Esophagus (tissue), 2 donors: Measurements from ENCODE around the gene TBC1D22B. TPM values are rescaled to one million over a fixed set of nuclear protein-coding genes. Genes with fewer than 3 reads are reported as not detected.

Source experiments
- H3K27ac ChIP-seq, 2 donors: one replicate each; pipeline ENCODE4 v1.5.1; 2013; ENCODE audit warnings: low read depth in 2 of 2, mild to moderate bottlenecking in 2 of 2, inconsistent platforms in 1 of 2, low read length in 1 of 2, moderate library complexity in 1 of 2
- H3K27me3 ChIP-seq, 2 donors: one replicate each; pipeline ENCODE4 v1.6.1; 2013; ENCODE audit warnings: low read length in 2 of 2, control low read depth in 1 of 2, mild to moderate bottlenecking in 1 of 2; ENCODE audit not compliant: insufficient read depth in 2 of 2, control insufficient read depth in 1 of 2
- H3K36me3 ChIP-seq, 2 donors: one replicate each; pipeline ENCODE4 v1.6.1; 2013; ENCODE audit warnings: low read length in 1 of 2; ENCODE audit not compliant: control insufficient read depth in 2 of 2, insufficient read depth in 2 of 2
- H3K4me1 ChIP-seq, 2 donors: one replicate each; pipeline ENCODE4 v1.6.1; 2013; ENCODE audit warnings: low read length in 1 of 2; ENCODE audit not compliant: control insufficient read depth in 2 of 2, insufficient read depth in 2 of 2
- H3K4me3 ChIP-seq, 2 donors: one replicate each; pipeline ENCODE4 v1.5.1; 2013; ENCODE audit warnings: low read length in 2 of 2, mild to moderate bottlenecking in 2 of 2, low read depth in 1 of 2, moderate library complexity in 1 of 2
- H3K9me3 ChIP-seq, 2 donors: one replicate each; pipeline ENCODE4 v1.6.1; 2013; ENCODE audit warnings: mild to moderate bottlenecking in 2 of 2, low read depth in 1 of 2, low read length in 1 of 2, moderate library complexity in 1 of 2; ENCODE audit not compliant: control insufficient read depth in 2 of 2, insufficient read depth in 1 of 2
- WGBS, 2 donors: extraction: QIAGEN DNeasy Blood & Tissue Kit; methylation state at CpG; one replicate each; pipeline ENCODE4 v1.1.7; 2013; 5-methylcytosine and 5-hydroxymethylcytosine counted together
- polyA plus RNA-seq, 2 donors: library from polyadenylated mRNA; stranded (reverse); fragments of 200-250 nt; gene quantifications; one replicate each; pipeline ENCODE4 v1.2.3, GENCODE V29; 2013
- donor health status: healthy with polysubstance abuse.
- donor health status: Bipolar disorder and iron deficiency.

TBC1D22B gene
- polyA plus RNA-seq, 2 donors, result 6.9 to 9.1 TPM

GRCh38 chr6:37261198-37261597 is 3.6 kb downstream of the TBC1D22B start:
- Histone ChIP-seq H3K36me3 (no peaks in the 10 kb centered on the region), H3K4me3 (no peak overlapping the region), H3K9me3 (no peaks in the 10 kb centered on the region), H3K27me3 (no peaks in the 10 kb centered on the region), H3K27ac (no peak overlapping the region), H3K4me1 (peaks cover 0 to 2% of the 10 kb centered on the region in 2 donors)
- 90 to 92% methylated on average over 5 of the region's 5 CpGs for WGBS, 2 donors

- Histone ChIP-seq H3K4me1 (peaks cover 0 to 2% of the 10 kb centered on the region in 2 donors), H3K9me3 (no peaks in the 10 kb centered on the region), H3K27ac (peak overlapping the region; percentile 10 to 79), H3K4me3 (no peak overlapping the region), H3K27me3 (no peaks in the 10 kb centered on the region), H3K36me3 (no peaks in the 10 kb centered on the region)
- 48 to 50% methylated on average over 8 of the region's 8 CpGs for WGBS, 2 donors
Observed at GRCh38 chr6:37262446-37263026, 5.0 kb downstream of the TBC1D22B start.

- Histone ChIP-seq H3K27ac (no peak overlapping the region), H3K9me3 (no peaks in the 10 kb centered on the region), H3K27me3 (no peaks in the 10 kb centered on the region), H3K4me3 (no peak overlapping the region), H3K4me1 (peaks cover 0 to 2% of the 10 kb centered on the region in 2 donors), H3K36me3 (peaks cover 0 to 1% of the 10 kb centered on the region in 2 donors)
- WGBS, 2 donors, result 57 to 74% methylated on average over 2 of the region's 2 CpGs
Observed at GRCh38 chr6:37265001-37265400, 7.4 kb downstream of the TBC1D22B start.

GRCh38 chr6:37265860-37266259 is 8.3 kb downstream of the TBC1D22B start:
- H3K9me3 ChIP-seq, result no peaks in the 10 kb centered on the region
- no peaks in the 10 kb centered on the region for H3K27me3 ChIP-seq
- H3K4me1 ChIP-seq, result peaks cover 0 to 2% of the 10 kb centered on the region in 2 donors
- H3K36me3 ChIP-seq, result peaks cover 0 to 1% of the 10 kb centered on the region in 2 donors
- no peak overlapping the region for H3K27ac ChIP-seq
- WGBS, 2 donors, result 89 to 91% methylated on average over 3 of the region's 3 CpGs
- no peak overlapping the region for H3K4me3 ChIP-seq

- WGBS, 2 donors, result 85 to 88% methylated on average over 2 of the region's 2 CpGs
- Histone ChIP-seq H3K27me3 (no peaks in the 10 kb centered on the region), H3K36me3 (peaks cover 0 to 1% of the 10 kb centered on the region in 2 donors), H3K27ac (no peak overlapping the region), H3K4me3 (no peak overlapping the region), H3K4me1 (no peaks in the 10 kb centered on the region), H3K9me3 (no peaks in the 10 kb centered on the region)
Observed at GRCh38 chr6:37269105-37269504, 11.5 kb downstream of the TBC1D22B start.

- Histone ChIP-seq H3K36me3 (peaks cover 0 to 1% of the 10 kb centered on the region in 2 donors), H3K27me3 (no peaks in the 10 kb centered on the region), H3K4me1 (no peaks in the 10 kb centered on the region), H3K4me3 (no peak overlapping the region), H3K27ac (no peak overlapping the region), H3K9me3 (no peaks in the 10 kb centered on the region)
- WGBS, 2 donors, result 67 to 68% methylated on average over 8 of the region's 8 CpGs
Observed at GRCh38 chr6:37272834-37273566, 15.4 kb downstream of the TBC1D22B start.

- no peaks in the 10 kb centered on the region for H3K4me1 ChIP-seq
- peaks cover 0 to 1% of the 10 kb centered on the region in 2 donors for H3K36me3 ChIP-seq
- no peaks in the 10 kb centered on the region for H3K27me3 ChIP-seq
- no peak overlapping the region for H3K27ac ChIP-seq
- H3K9me3 ChIP-seq, result no peaks in the 10 kb centered on the region
- WGBS, 2 donors, result 67 to 79% methylated on average over 3 of the region's 3 CpGs
- no peak overlapping the region for H3K4me3 ChIP-seq
Observed at GRCh38 chr6:37273690-37274089, 16.1 kb downstream of the TBC1D22B start.

- Histone ChIP-seq H3K4me1 (no peaks in the 10 kb centered on the region), H3K27ac (no peak overlapping the region), H3K36me3 (peaks cover 0 to 4% of the 10 kb centered on the region in 2 donors), H3K27me3 (no peaks in the 10 kb centered on the region), H3K4me3 (no peak overlapping the region), H3K9me3 (no peaks in the 10 kb centered on the region)
- 91 to 95% methylated on average over 1 of the region's 1 CpG for WGBS, 2 donors
Observed at GRCh38 chr6:37275350-37275749, 17.8 kb downstream of the TBC1D22B start.

- Histone ChIP-seq H3K27me3 (no peaks in the 10 kb centered on the region), H3K36me3 (peaks cover 3 to 6% of the 10 kb centered on the region in 2 donors), H3K4me3 (no peak overlapping the region), H3K27ac (no peak overlapping the region), H3K9me3 (no peaks in the 10 kb centered on the region), H3K4me1 (no peaks in the 10 kb centered on the region)
- WGBS, 2 donors, result 81% methylated on average over 6 of the region's 6 CpGs
Observed at GRCh38 chr6:37277001-37277409, 19.4 kb downstream of the TBC1D22B start.
